NOMO-1 treated with DMSO at 0.1 percent for 48 hours (cell line): Measurements from ENCODE around the gene MAP3K5.
"Not testable (repeated sequence)": the region's sequence is repeated elsewhere in the genome, so short reads cannot be mapped to it uniquely, and the experiment has no call there.

Source experiments
- DNase-seq: peaks from one replicate; lab custom pipeline; 2025; ENCODE audit not compliant: unreplicated experiment; lab: John Stamatoyannopoulos, UW

Gene MAP3K5

GRCh38 chr6:136612666-136613389, 179.4 kb downstream of the MAP3K5 start:
- no peak for DNase-seq

GRCh38 chr6:136611746-136612145, 180.5 kb downstream of the MAP3K5 start:
- no peak for DNase-seq

- no peak for DNase-seq
Measured at GRCh38 chr6:136611133-136611532, 181.1 kb downstream of the MAP3K5 start.

GRCh38 chr6:136609873-136610706, 182.2 kb downstream of the MAP3K5 start:
- DNase-seq = peak; percentile 88

- no peak for DNase-seq
Measured at GRCh38 chr6:136608991-136609390, 183.3 kb downstream of the MAP3K5 start.

- peak; percentile 36 for DNase-seq
Measured at GRCh38 chr6:136607932-136608772, 184.1 kb downstream of the MAP3K5 start.

- no peak for DNase-seq
Measured at GRCh38 chr6:136607204-136607931, 184.9 kb downstream of the MAP3K5 start.

GRCh38 chr6:136604928-136605510, 187.3 kb downstream of the MAP3K5 start:
- no peak for DNase-seq

GRCh38 chr6:136604328-136604825, 187.9 kb downstream of the MAP3K5 start:
- no peak for DNase-seq

- DNase-seq = no peak
Measured at GRCh38 chr6:136600818-136601217, 191.5 kb downstream of the MAP3K5 start.

- DNase-seq = no peak
Measured at GRCh38 chr6:136599329-136600011, 192.8 kb downstream of the MAP3K5 start.

GRCh38 chr6:136598048-136598447, 194.2 kb downstream of the MAP3K5 start:
- DNase-seq = no peak

- no peak for DNase-seq
Measured at GRCh38 chr6:136594671-136595070, 197.6 kb downstream of the MAP3K5 start.

- DNase-seq = peak; percentile 99
Measured at GRCh38 chr6:136593748-136594490, 198.4 kb downstream of the MAP3K5 start.

GRCh38 chr6:136592930-136593673, 199.2 kb downstream of the MAP3K5 start:
- no peak for DNase-seq

- no peak for DNase-seq
Measured at GRCh38 chr6:136591617-136592016, 200.7 kb downstream of the MAP3K5 start.

GRCh38 chr6:136590846-136591245, 201.4 kb downstream of the MAP3K5 start:
- not testable (repeated sequence) for DNase-seq

- no peak for DNase-seq
Measured at GRCh38 chr6:136587527-136587926, 204.8 kb downstream of the MAP3K5 start.
